GM21737 (cell line): ENCODE data around the gene BRD8.
"Not testable (repeated sequence)": the region's sequence is repeated elsewhere in the genome, so short reads cannot be mapped to it uniquely, and the experiment has no call there.

Experiments
- ATAC-seq: cut with Tn5 transposase; IDR thresholded peaks from one replicate; pipeline ENCODE4 v1.9.1; 2021; ENCODE audit warnings: mild to moderate bottlenecking, moderate library complexity; ENCODE audit not compliant: unreplicated experiment

The BRD8 gene

GRCh38 chr5:138159666-138160065 is 18.8 kb downstream of the BRD8 start:
- no peak for ATAC-seq

DNA sequence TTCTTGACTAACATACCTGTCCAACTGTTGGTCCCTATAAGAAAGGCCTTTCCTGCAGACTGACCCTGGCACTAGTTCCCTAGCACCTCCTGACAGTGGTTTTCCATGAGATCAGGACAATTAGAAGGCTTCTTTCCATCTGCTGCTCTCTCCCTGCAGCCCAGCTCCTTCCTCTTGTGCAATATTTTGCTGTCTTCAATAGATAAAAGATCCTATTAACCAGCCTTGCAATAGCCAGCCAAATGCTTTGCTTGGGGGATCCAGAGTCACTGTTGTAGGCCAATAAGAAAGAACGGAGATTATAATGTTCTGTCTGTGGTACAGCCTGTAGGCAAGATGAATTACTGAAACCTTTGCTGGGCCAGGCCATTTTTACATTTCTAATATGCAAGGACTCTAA is 20.8 kb downstream of the BRD8 start:
- ATAC-seq, result no peak

- ATAC-seq, result not testable (repeated sequence)
Observed at GRCh38 chr5:138155977-138156376, 22.5 kb downstream of the BRD8 start.

DNA sequence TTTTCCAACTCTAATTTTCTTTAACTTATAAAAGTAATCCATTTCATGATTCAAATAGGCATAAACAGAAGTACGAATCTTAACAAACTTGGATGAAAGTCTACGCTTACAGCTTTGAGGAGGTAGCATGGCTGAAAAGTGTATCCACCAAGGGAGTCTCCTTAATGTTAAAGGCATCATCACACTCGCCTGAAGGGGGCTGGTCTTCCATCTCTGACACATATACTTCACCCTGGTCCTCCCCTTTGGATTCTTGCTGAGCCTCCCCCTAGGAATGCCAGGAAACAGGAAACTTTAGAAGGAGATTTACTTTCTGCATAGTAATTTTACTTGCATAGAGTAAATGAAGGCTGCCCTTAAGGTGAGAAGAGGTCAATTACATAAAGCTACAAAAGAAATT is 28.9 kb downstream of the BRD8 start:
- ATAC-seq, result no peak

- no peak for ATAC-seq
Observed at GRCh38 chr5:138148811-138149210, 29.6 kb downstream of the BRD8 start.

DNA sequence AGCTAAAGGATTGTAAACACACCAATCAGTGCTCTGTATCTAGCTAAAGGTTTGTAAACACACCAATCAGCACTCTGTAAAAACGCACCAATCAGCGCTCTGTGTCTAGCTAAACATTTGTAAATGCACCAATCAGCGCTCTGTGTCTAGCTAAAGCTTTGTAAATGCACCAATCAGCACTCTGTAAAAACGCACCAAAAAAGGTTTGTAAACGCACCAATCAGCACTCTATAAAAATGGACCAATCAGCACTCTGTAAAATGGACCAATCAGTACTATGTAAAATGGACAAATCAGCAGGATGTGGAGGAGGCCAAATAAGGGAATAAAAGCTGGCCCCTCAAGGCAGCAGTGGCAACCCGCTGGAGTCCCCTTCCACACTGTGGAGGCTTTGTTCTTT is 34.9 kb downstream of the BRD8 start:
- ATAC-seq, result not testable (repeated sequence)

DNA sequence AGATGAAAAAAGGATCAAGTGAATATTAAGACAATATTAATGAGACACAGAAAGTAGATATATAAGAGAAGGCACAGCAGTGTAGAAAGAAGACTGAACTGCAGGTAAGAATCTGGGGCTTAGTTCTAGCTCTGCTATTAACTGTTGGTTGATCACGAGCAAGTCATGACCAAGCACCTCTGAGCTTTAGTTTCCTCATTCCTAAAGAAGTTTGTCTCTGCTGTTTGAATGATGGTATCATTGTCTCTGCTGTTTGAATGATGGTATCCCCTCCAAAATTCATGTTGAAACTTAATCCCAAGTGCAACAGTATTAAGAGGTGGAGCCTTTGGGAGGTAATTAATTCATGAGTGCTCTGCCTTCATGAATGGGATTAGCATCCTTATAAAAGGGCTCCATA is 36.7 kb downstream of the BRD8 start:
- no peak for ATAC-seq

DNA sequence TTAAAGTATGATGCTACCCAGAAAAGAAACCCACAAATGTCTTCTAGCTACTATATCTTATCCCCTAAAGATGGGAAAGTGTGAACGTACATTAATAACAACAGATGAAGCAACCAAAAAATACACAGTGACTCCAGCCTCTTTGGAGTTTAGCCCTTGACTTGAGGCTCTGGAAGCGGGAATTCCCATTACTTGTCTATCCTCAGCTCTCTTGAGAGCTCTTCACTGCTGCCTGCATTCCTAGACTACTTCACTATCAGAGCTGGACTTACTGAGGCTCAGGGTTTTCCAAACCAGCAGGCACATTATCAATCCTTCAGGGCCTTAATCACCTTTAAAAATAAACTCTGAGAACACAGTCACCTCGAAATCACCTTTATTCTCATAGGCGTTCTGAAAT is 38.2 kb downstream of the BRD8 start:
- ATAC-seq, result no peak

DNA sequence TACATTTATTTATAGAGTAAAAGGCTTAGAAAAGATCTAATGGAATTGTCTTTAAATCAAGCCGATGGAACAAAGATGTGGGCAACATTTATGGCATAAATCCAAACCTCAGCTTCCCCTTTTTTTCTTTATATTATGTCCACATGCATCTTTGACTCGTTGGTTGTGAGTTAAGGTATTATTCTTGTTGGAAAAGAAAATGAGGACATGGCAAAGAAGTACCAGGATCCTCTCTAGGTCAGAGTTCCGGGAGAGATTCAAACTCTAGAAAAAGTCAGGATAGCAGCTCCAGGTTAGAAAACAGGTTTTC is 38.7 kb downstream of the BRD8 start:
- ATAC-seq, result no peak

DNA sequence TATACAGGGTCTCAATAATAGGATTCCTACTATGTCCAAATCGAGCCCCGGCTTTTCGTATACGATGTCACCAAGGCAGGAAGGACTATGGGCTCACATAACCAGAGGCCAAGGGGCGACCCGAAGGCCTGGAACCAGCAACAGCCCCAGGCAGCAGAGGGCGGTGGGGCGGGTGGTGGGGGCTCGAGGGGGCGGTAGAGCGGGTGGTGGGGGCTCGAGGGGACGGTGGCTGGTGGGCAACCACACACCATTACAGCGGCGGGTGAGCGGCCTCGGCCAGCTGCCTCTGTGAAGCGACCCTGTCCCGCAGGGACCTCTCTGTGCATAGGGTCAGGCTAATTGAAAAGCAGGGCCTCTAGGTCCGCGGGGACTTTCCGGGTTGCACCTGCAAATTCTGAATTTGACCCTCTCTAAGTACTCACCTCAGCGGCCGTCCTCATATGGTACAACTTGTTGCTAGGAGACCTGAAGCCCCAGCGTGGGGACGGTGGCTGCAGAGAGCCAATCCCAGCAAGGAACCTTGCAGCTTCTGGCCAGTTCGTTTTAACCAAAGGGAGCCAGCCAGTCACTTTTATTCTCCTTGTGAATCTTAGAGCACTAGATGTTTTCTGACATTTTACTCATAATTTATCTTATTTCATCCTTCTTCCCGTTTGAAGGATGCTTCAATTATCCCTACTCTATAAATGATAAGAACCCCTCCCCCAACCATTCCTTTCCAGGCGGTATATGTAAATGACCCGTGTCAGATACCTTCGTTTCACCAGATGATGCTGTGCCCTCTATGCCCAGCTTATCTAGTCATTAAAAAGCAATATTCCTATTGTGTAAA is 39.3 kb downstream of the BRD8 start, which contains the start of gene NME5:
TSS of gene NME5 (minus strand) at position 480 of the 832 bp plus-strand sequence. CDS start 648 bp downstream, outside the sequence.
- ATAC-seq, result no peak

DNA sequence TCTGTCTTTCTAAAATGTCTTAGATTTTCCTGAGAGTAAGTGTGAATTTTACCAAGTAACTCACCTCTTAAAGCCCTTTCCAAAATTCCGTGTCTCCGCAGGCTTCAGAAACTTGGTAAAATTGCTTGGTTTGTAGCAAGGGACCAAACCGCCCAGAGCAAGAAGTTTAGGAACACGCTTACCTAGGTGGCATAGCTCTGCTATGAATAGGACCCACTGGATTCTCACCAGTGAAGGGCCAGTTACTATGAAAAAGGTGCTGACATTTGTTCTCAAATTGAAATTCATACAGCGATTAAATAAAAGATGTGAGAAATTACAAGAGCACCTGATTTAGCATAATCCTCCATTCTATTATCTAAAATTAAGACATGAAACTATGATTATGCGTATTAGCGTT is 45.9 kb downstream of the BRD8 start:
- ATAC-seq, result no peak

GRCh38 chr5:138129347-138129746 is 49.1 kb downstream of the BRD8 start:
- no peak for ATAC-seq

DNA sequence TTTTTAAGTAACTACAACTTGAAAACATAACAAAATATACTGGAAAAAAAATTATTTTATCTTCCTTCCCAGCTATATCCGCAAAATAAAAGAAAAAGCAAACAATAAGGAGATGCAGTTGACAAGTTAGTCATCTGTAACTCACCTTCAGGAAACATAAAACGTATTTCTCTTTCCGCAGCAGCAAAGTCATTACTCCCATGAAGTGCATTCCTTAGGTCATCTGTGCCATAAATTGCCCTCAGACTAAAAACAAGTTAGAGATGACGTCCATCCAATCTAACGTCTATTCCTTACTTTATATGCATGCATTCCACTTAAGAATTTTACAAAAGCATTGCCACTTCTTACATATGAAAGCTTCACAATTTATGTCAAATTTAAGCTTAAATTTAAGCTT is 50.1 kb downstream of the BRD8 start:
- no peak for ATAC-seq

DNA sequence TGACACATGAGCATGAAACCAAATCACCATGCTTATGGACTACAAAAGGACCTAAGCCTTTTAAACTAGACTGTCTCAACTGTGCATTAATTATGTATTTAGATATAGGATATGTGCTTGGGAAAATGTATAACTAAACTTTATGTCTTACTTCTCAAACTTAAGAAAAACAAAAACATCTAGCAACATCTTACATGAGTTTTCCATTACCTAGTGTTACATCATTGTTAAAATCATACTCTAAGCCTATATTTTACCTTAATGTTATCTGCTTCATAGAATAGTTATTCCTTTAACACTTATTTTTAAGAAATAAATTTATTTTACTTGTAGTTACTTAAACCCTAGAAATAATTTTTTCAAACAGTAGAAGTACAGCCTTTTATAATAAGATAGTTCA is 63.2 kb downstream of the BRD8 start:
- no peak for ATAC-seq

- no peak for ATAC-seq
Observed at GRCh38 chr5:138111937-138112336, 66.5 kb downstream of the BRD8 start.

DNA sequence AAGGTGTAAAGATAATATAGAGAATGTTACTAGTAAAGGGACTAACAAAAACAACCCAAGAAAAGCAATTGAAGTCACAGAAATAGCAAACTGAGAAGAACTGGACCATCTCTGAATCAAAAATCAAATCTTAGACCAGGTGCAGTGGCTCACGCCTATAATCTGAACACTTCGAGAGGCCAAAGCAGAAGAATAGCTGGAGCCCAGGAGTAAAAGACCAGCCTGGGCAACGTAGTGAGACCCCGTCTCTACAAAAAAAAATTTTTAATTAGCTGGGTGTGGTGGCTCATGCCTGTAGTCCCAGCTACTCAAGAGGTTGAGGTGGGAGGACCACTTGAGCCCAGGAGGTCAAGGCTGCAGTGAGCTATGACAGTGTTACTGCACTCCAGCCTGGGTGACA is 67.2 kb downstream of the BRD8 start:
- no peak for ATAC-seq

DNA sequence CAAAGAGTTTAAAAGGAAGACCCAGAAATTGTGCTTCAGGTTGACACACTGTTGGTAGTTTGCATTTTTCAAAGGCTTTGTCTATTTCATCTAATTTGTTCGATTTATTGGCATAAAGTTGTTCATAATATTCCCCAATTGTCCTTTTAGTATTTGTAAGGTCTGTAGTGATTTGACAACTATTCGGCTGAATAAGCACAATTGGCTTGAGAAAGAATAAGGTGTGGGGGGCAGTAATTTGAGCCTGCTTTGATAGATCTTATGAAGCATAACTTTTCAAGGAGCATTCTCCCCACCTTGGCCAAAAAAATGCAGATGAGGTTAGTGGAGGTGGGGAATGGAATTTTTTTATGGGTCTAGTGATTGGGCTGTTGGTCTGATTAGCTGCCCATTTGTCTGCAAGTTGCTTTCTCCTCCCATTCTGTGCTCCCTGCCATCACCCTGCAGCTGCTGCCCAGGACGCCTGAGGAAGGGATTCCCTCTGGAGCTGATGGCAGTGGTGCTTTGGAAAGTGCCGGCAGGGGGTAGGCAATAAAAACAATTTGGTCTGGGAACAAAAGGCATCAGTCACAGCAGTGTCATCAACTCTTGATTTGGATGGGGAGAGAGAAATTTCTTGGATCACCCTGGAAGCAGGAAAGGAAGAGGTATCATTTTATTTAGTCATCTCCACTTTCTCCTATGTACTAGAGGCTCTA is 68.0 kb downstream of the BRD8 start:
- no peak for ATAC-seq

DNA sequence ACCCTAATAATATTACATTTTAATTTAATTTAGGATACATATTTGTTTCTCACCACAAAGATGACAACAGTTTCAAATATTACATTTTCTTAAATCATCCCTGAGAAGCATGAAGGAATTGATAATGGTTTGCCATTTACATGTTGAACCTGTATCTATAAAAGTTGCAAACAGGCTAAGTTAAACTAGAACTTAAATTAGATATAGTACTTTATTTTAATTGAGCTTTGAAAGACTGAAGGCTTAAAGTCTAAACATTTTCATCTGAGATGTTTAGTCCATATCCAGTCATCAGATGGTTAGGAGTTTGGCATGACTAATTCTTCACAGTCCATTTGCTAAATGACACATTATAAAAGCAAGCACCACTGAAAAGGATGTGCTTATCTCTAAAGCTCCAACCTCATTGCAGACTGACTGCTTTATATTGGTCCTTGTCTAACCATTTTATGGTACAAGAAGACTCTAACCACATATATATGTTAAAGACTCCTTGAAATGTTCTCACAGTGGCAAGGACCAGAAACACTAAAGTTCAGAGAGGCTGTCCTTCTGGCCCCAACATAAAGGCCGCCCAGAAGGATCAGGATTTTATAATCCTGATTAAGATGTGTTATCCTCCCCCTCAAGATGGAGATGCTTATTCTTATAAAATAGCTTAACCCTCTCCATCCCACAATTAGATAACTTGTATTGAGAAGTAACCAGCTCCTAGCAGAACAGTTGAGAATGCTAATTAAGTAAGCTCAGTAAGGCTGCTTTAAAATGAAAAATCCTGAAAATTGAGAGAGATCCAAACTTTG is 68.8 kb downstream of the BRD8 start:
- no peak for ATAC-seq

DNA sequence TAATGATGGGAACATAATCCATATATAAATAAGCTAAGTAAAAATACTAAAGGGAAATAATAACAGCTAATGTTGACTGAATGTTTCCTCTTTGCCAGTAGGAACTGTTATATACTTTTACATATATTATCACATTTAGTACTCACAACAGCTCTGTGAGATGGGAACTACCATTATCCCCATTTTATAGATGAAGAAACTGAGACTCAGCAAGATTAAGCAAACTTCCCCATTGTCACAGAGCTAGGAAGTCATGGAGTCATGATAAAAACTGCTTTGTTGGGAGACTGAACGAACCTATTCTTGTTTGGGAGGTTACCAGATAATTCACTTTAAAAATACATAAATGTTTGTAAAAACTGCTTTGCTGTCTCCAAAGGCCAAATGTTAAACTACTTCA is 71.2 kb downstream of the BRD8 start:
- ATAC-seq, result no peak

- no peak for ATAC-seq
Observed at GRCh38 chr5:138105709-138106108, 72.7 kb downstream of the BRD8 start.

GRCh38 chr5:138103319-138103637 is 75.2 kb downstream of the BRD8 start:
- ATAC-seq, result no peak
